Measurements from ENCODE around the gene MAP4K3. TPM values are rescaled to one million over a fixed set of nuclear protein-coding genes. Genes with fewer than 3 reads are reported as not detected.
A peak's percentile ranks its signal among the peaks of the same experiment; 100 is the strongest.
"Not testable (repeated sequence)": the region's sequence is repeated elsewhere in the genome, so short reads cannot be mapped to it uniquely, and the experiment has no call there.

The MAP4K3 gene
- total and polyA plus RNA-seq, 9 of the 15 experiments (the other 6 are each of a cell fraction or from before 2014, with no cell fraction given), result 3.1 to 30.0 (median 16.9) TPM

GRCh38 chr2:39244241-39244862 lies 192.7 kb downstream of the MAP4K3 start:
- POLR2A ChIA-PET, result interaction anchor here (2.2 kb wide), 1 partner anchor 11 kb away, joined by 4 read pairs; no protein-coding TSS in a partner anchor
- intact Hi-C loops (cut with micrococcal nuclease); H2AFZ ChIP-seq (ENCODE audit: low read depth, low read length); H3K27me3 ChIP-seq (ENCODE audit: control insufficient read depth in 2 of 2, insufficient read depth in 2 of 2, low read length in 2 of 2); FAIRE-seq; H3K9ac ChIP-seq (ENCODE audit: insufficient read depth in 1 of 2, low read depth in 2 of 2, low read length in 2 of 2); BruUV-seq (replicated peaks); H3K27ac ChIP-seq (ENCODE audit: extremely low read depth, low read depth, low read length); H3K36me3 ChIP-seq (ENCODE audit: control insufficient read depth, insufficient read depth, low read length); ATAC-seq; DNase-seq (ENCODE audit: extremely low read depth in 1 of 4, low spot score in 3 of 4); H3K4me3 ChIP-seq; H3K4me2 ChIP-seq (ENCODE audit: insufficient read depth, low read length); H3K9me1 ChIP-seq (ENCODE audit: control insufficient read depth, insufficient read depth, low read length); H4K20me1 ChIP-seq (replicated peaks; ENCODE audit: control insufficient read depth, insufficient read depth, low read length); H3K4me1 ChIP-seq (replicated peaks in 1 of 2; ENCODE audit: control insufficient read depth in 2 of 2, insufficient read depth in 2 of 2, low read length in 2 of 2); CTCF ChIA-PET (ENCODE audit: low intra/inter-chr PET ratio); H3K9me3 ChIP-seq (replicated peaks; ENCODE audit: control insufficient read depth, insufficient read depth, low read depth, low read length); H3K79me2 ChIP-seq (ENCODE audit: control insufficient read depth, insufficient read depth, low read length): not testable (repeated sequence)
- WGBS (ENCODE audit: insufficient coverage, low coverage, missing lambda C conversion rate), result 87% methylated on average over 15 of the region's 39 CpGs
- in situ Hi-C loops (cut with MboI), result loop anchor here (25.0 kb wide), 1 partner anchor 307 kb away; no protein-coding TSS in a partner anchor

- in situ Hi-C loops (cut with MboI) (loop anchor here (25.0 kb wide), 1 partner anchor 306 kb away; no protein-coding TSS in a partner anchor), intact Hi-C loops (cut with micrococcal nuclease) (no loop called here)
- Histone ChIP-seq H3K27me3 (ENCODE audit: control insufficient read depth in 2 of 2, insufficient read depth in 2 of 2, low read length in 2 of 2) (no peaks in the 10 kb centered on the region), H3K9ac (ENCODE audit: insufficient read depth in 1 of 2, low read depth in 2 of 2, low read length in 2 of 2) (no peak within 1 kb of the TSS), H2AFZ (ENCODE audit: low read depth, low read length) (no peak within 1 kb of the TSS), H3K9me1 (ENCODE audit: control insufficient read depth, insufficient read depth, low read length) (no peaks in the 10 kb centered on the region), H4K20me1 (replicated peaks; ENCODE audit: control insufficient read depth, insufficient read depth, low read length) (no peaks in the 10 kb centered on the region), H3K4me2 (ENCODE audit: insufficient read depth, low read length) (no peak within 1 kb of the TSS), H3K36me3 (ENCODE audit: control insufficient read depth, insufficient read depth, low read length) (peaks cover 3% of the 10 kb centered on the region; the same call in 1 of the 3 replicates), H3K4me1 (replicated peaks in 1 of 2; ENCODE audit: control insufficient read depth in 2 of 2, insufficient read depth in 2 of 2, low read length in 2 of 2) (no peaks in the 10 kb centered on the region), H3K27ac (ENCODE audit: extremely low read depth, low read depth, low read length) (no peak within 1 kb of the TSS), H3K4me3 (no peak within 1 kb of the TSS), H3K9me3 (replicated peaks; ENCODE audit: control insufficient read depth, insufficient read depth, low read depth, low read length) (no peaks in the 10 kb centered on the region; the same call in 1 of the 2 replicates), H3K79me2 (ENCODE audit: control insufficient read depth, insufficient read depth, low read length) (no peaks in the 10 kb centered on the region)
- FAIRE-seq, result no peak
- DNase-seq (ENCODE audit: extremely low read depth in 1 of 4, low spot score in 3 of 4), result no peak
- 92% methylated on average over 29 of the region's 58 CpGs for WGBS (ENCODE audit: insufficient coverage, low coverage, missing lambda C conversion rate)
- no peak for ATAC-seq
- BruUV-seq (replicated peaks), result no TSS peak
- POLR2A ChIA-PET, result interaction anchor here (2.2 kb wide), 1 partner anchor 11 kb away, joined by 4 read pairs; no protein-coding TSS in a partner anchor
- CTCF ChIA-PET (ENCODE audit: low intra/inter-chr PET ratio), result no interaction called here
- TF ChIP-seq MAZ (CRISPR knock-in tag; conservative IDR thresholded peaks at IDR 0.05 in 1 of 2, IDR thresholded peaks at IDR 0.05 in 1 of 2), result no peak
- TF ChIP-seq NR0B1 (IDR thresholded peaks at IDR 0.05; ENCODE audit: partially characterized antibody), result no peak
- TF ChIP-seq, protein P1, sequence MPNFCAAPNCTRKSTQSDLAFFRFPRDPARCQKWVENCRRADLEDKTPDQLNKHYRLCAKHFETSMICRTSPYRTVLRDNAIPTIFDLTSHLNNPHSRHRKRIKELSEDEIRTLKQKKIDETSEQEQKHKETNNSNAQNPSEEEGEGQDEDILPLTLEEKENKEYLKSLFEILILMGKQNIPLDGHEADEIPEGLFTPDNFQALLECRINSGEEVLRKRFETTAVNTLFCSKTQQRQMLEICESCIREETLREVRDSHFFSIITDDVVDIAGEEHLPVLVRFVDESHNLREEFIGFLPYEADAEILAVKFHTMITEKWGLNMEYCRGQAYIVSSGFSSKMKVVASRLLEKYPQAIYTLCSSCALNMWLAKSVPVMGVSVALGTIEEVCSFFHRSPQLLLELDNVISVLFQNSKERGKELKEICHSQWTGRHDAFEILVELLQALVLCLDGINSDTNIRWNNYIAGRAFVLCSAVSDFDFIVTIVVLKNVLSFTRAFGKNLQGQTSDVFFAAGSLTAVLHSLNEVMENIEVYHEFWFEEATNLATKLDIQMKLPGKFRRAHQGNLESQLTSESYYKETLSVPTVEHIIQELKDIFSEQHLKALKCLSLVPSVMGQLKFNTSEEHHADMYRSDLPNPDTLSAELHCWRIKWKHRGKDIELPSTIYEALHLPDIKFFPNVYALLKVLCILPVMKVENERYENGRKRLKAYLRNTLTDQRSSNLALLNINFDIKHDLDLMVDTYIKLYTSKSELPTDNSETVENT (CRISPR knock-in tag; IDR thresholded peaks at IDR 0.05), result no peak
- TF ChIP-seq POLR2G (IDR thresholded peaks at IDR 0.05; ENCODE audit: low read depth, low read length), result peak; percentile 18; the same call in 1 of the 2 replicates
- peak; percentile 62 for TF ChIP-seq ZBTB33 (CRISPR knock-in tag; IDR thresholded peaks at IDR 0.05)
- peak; percentile 42 for TF ChIP-seq RBM22 (IDR thresholded peaks at IDR 0.05; ENCODE audit: low read depth, low read length, poor library complexity, severe bottlenecking)
Observed at GRCh38 chr2:39243469-39244123, 193.5 kb downstream of the MAP4K3 start, which contains the start of gene CDKL4. Gene CDKL4, minus strand, starts transcription at chr2:39243970.
